GM20431 (cell line): ENCODE measurements around the gene RGS6.

ENCODE experiments used
- in situ Hi-C: fragments of 300-500 bp; cut with MseI, MboI; formaldehyde crosslinking; loops from one replicate; pipeline ENCODE4 v1.15.0; 2020; ENCODE audit warnings: low sequenced_read_pairs; ENCODE audit not compliant: unreplicated experiment

RGS6 gene

GRCh38 chr14:72503696-72504368 lies 571.6 kb downstream of the RGS6 start:
- in situ Hi-C loops: no loop called here

- in situ Hi-C loops: no loop called here
Observed at GRCh38 chr14:72510566-72510965, 578.3 kb downstream of the RGS6 start.

DNA sequence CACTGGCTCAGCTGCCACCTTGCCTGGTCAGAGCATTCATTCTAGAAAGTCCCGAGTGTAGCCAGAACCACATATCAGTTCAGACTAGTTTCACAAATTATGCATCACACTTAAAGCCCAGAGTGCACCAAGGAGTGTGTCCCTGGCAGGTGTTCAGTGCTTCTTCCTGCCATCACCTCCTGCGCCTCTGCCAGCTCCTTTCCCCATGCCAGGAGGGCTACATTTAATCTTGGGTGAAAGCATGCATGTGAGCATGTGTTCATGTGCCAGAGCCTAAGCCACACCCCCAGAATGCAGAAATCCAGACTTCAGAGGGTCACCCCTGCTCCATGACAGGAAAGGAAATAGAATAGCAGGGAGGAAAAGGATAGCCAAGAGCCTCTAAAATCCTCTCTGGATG lies 580.1 kb downstream of the RGS6 start:
- in situ Hi-C loops: no loop called here

DNA sequence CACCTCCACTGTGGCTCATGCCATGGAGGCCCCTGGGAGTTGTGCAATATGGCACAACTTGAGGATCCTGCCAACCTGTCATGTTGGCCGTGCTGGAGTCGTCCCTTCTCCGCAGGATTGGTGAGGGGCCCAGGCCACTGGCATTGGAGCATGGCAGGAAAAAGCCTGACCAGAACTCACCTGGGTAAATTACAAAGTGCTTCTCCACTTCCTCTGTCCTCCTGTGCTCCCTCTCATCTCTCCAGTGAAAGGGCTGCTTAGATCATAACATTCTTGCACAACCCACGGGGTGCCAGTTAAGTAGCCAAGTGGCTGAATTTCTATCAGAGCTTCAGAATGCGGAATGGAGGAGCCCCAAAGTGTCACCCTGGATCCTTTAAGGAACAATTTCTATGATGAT lies 580.7 kb downstream of the RGS6 start:
- in situ Hi-C loops: no loop called here

DNA sequence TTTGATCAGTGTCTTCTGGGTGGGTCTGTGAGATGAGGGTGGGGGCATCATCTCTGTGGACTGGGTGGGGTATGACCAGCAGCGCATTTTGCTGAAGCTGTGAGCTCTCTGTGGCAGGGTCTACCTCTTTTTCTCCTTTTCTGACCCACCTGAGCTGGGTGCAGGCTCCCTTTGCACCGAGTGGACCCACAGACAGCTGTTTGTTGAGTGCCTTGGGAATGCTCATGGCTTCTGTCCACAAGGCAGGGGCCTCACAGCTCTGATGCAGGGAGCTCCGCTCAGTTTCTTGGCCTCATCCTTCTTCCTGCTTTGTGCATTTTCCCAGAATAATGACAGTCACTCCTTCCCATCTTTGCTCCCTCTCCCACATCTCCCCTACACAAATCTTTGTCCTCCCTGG lies 581.1 kb downstream of the RGS6 start:
- in situ Hi-C loops: no loop called here

DNA sequence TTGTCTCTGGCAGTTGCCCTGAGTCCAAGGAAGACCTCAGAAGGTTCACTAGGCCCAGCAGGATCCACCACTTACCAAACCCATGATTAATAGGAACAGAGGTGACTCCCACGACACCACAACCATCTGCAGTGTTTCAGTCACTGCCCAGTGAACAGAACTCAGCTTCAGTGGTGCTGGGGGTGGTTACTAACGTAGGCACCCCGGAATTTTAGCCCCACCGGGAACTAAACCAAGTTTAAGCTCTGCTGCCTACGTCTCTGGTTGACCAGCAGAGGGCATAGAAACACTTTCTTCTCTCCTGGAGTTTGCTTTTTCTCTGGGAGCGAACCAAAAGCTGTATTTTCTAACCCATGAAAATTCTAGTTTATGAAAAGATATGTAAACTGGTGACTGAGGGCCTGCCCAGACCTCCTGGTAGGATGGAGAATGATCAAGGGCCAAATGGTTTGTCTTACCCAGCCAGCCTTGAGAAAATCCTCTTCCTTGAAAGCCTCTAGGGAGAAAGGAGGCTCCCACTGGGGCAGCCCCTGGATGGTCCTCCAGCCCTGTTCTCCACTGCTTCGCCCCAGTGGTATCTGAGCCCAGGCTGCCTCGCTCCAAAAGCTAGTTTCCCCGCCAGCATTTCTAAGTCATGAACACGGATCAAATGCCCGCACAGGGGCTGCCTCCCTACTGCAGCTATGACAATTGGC lies 581.9 kb downstream of the RGS6 start:
- in situ Hi-C loops: no loop called here

- in situ Hi-C loops: no loop called here
Observed at GRCh38 chr14:72514660-72515025, 582.4 kb downstream of the RGS6 start.

GRCh38 chr14:72515779-72516770 lies 583.8 kb downstream of the RGS6 start:
- in situ Hi-C loops: no loop called here

GRCh38 chr14:72516936-72517700 lies 584.9 kb downstream of the RGS6 start:
- in situ Hi-C loops: no loop called here

GRCh38 chr14:72517736-72518135 lies 585.5 kb downstream of the RGS6 start:
- in situ Hi-C loops: no loop called here

- in situ Hi-C loops: no loop called here
Observed at GRCh38 chr14:72518809-72519377, 586.7 kb downstream of the RGS6 start.

- in situ Hi-C loops: no loop called here
Observed at GRCh38 chr14:72519543-72519942, 587.3 kb downstream of the RGS6 start.

DNA sequence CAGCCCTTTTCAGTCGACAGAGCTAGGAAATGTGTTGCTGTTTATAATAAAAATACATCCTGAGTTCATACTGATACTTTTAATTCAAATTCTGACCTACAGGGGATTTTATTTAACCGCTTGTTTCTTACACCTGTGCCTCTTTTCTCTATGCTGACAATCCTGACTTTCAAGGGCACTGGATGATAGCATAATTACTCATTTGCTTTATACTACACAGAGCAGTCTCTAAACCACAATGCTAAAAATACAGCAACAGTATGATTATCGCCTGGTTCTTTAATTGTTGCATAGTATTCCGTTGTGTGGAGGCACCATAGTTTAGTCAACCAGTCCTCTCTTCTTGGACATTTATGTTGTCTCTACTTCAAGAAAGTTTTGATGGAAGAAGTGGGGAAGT lies 588.8 kb downstream of the RGS6 start:
- in situ Hi-C loops: loop anchor here (10.0 kb wide), 1 partner anchor 384 kb away; no protein-coding TSS in a partner anchor

DNA sequence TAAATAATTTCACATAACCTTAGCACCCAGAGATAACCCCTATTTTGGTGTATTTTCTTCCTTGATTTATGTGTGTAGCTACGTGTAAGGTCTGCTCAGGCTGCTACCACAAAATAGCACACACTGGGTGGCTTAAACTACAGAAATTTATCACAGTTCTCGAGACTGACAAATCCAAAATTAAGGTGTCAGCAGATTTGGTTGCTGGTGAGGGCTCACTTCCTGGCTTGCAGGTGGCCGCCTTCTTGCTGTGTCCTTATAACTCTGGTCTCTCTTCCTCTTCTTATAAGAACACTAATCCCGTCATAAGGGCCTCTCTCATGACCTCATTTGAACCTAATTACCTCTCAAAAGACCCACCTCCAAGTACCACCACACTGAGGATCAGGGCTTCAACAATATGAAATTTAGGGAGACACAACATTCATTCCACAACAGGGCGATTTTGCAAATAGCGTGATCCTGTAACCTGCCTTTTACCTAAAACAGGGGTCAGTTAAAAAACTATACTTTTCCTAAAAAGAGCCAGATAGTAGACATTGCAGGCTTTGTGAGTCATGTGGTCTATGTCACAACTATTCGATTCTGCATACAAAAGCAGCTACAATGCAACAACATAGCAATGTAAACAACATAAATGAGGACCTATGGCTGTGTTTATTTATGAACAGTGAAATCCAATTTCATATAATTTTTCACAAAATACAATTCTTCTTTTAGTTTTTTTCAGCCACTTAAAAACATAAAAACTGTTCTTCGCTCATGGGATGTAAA lies 589.9 kb downstream of the RGS6 start:
- in situ Hi-C loops: loop anchor here (10.0 kb wide), 1 partner anchor 383 kb away; no protein-coding TSS in a partner anchor

DNA sequence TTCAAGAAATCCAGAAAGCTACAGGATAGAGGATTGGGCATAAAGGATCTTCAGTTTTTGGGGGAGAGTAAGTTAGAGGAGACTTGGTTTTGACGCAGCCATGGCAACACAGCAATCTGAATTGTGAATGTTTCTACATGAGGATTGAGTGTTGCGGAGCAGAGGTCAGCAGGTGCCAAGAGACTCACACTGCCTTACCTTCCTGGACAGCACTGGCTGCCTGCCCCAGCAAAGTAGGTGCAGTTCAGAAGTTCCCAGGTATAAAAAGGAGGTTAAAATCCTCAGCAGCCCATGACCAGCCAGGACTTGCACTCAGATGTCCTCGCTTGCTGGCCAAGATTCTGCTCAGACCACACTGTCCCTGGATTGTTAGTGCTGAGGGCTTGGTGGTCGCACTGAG lies 590.6 kb downstream of the RGS6 start:
- in situ Hi-C loops: loop anchor here (10.0 kb wide), 1 partner anchor 382 kb away; no protein-coding TSS in a partner anchor

GRCh38 chr14:72523424-72524294 lies 591.4 kb downstream of the RGS6 start:
- in situ Hi-C loops: loop anchor here (10.0 kb wide), 1 partner anchor 381 kb away; no protein-coding TSS in a partner anchor

GRCh38 chr14:72524295-72524629 lies 592.0 kb downstream of the RGS6 start:
- in situ Hi-C loops: loop anchor here (10.0 kb wide), 1 partner anchor 381 kb away; no protein-coding TSS in a partner anchor
